Dendritic cell treated with granulocyte-macrophage colony-stimulating factor and Interleukin-4, amounts not matched to agents 40 ng/mL and 50 ng/mL, for 4 days (primary cell): ENCODE measurements around the gene SELENOT.
A peak's percentile ranks its signal among the peaks of the same experiment; 100 is the strongest.
"Not testable (repeated sequence)": the region's sequence is repeated elsewhere in the genome, so short reads cannot be mapped to it uniquely, and the experiment has no call there.

Experiments used
- H3K27ac Mint-ChIP-seq: one replicate; pipeline ENCODE4 v1.8.0; 2022; ENCODE audit warnings: mild to moderate bottlenecking, mixed read lengths
- H3K27me3 Mint-ChIP-seq: one replicate; pipeline ENCODE4 v1.8.0; 2022; ENCODE audit warnings: mild to moderate bottlenecking, mixed read lengths
- H3K36me3 Mint-ChIP-seq: one replicate; pipeline ENCODE4 v1.8.0; 2022; ENCODE audit warnings: low read depth, mixed read lengths
- H3K4me1 Mint-ChIP-seq: one replicate; pipeline ENCODE4 v1.8.0; 2022; ENCODE audit warnings: low read depth, mixed read lengths
- H3K4me3 Mint-ChIP-seq: one replicate; pipeline ENCODE4 v1.8.0; 2022; ENCODE audit warnings: mild to moderate bottlenecking, moderate library complexity, mixed read lengths
- H3K9me3 Mint-ChIP-seq: one replicate; pipeline ENCODE4 v1.8.0; 2022; ENCODE audit warnings: mixed read lengths
- intact Hi-C: fragments of 100-400 bp; cut with micrococcal nuclease; formaldehyde crosslinking; loops from one replicate; pipeline ENCODE4 v1.15.0; 2022

Gene SELENOT

GRCh38 chr3:150599611-150600297 is 3.4 kb upstream of the SELENOT start:
- H3K27ac Mint-ChIP-seq, result peak overlapping the region; percentile 95
- H3K4me1 Mint-ChIP-seq, result peaks cover 62% of the 10 kb centered on the region

GRCh38 chr3:150600647-150601530 is 2.2 kb upstream of the SELENOT start:
- intact Hi-C loops, H3K4me3 Mint-ChIP-seq, H3K9me3 Mint-ChIP-seq, H3K27me3 Mint-ChIP-seq: not testable (repeated sequence)
- peaks cover 58% of the 10 kb centered on the region for H3K4me1 Mint-ChIP-seq
- peak overlapping the region; percentile 95 for H3K27ac Mint-ChIP-seq
- H3K36me3 Mint-ChIP-seq, result peaks cover 23% of the 10 kb centered on the region

More at GRCh38 chr3:150599611-150600297, 3.4 kb upstream of the SELENOT start:
- Mint-ChIP-seq H3K27me3 (no peaks in the 10 kb centered on the region), H3K4me3 (peak overlapping the region; percentile 39), H3K36me3 (peaks cover 21% of the 10 kb centered on the region), H3K9me3 (no peaks in the 10 kb centered on the region)
- intact Hi-C loops, result no loop called here

- Mint-ChIP-seq H3K4me3 (peak overlapping the region; percentile 90), H3K36me3 (peaks cover 31% of the 10 kb centered on the region), H3K27me3 (no peaks in the 10 kb centered on the region), H3K4me1 (peaks cover 66% of the 10 kb centered on the region), H3K27ac (peak overlapping the region; percentile 95), H3K9me3 (no peaks in the 10 kb centered on the region)
- intact Hi-C loops, result no loop called here
Observed at GRCh38 chr3:150602426-150603152, 532 bp upstream of the SELENOT start.

DNA sequence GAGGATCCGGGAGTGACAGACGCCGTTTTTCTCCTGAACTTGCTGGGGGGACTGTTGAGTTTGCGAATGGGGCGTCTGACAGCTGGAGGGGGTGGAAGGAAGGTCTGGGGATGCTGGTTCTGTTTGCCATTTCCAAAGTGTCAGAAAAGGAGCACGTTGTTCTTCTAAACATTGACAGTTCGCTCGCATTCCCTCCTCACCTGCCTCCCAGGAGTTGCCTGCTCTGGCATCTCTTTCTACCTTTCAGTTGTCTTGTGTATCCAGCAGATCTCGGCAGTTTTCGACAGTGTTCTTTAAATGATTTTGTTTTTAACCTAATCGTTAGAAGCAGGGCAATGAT is 829 bp downstream of the SELENOT start:
- Mint-ChIP-seq H3K4me1 (peaks cover 67% of the 10 kb centered on the region), H3K9me3 (no peaks in the 10 kb centered on the region), H3K36me3 (peaks cover 43% of the 10 kb centered on the region), H3K27me3 (no peaks in the 10 kb centered on the region), H3K27ac (peak overlapping the region; percentile 95), H3K4me3 (peak overlapping the region; percentile 90)
- intact Hi-C loops, result no loop called here

DNA sequence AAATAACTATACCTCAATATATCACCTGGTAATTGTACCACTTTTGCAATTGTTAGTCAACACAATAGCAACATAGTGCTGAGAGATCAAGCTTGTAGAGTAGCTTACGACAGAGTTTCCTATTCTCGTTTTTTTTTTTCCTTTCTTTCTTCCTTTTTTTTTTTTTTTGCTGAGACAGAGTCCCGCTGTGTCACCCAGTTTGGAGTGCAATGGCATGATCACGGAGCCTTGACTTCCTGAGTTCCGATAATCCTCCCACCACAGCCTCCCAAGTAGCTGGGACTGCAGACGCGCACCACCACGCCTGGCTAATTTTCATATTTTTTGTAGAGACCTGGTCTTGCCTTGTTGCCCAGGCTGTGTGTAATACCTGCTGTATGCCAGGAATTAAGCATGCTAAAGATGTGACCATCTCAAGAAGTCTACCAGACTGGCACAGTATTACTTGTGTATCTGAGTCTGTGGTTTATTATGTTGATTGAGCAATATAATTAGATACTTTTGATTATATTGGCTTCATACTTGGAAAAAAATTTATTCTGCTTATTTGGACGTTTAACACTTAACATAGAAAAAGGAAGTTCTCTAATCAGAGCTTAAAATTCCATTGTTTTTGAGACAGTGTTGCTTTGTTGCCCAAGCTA is 3.0 kb downstream of the SELENOT start:
- Mint-ChIP-seq H3K27me3 (no peaks in the 10 kb centered on the region), H3K27ac (peak overlapping the region; percentile 80), H3K4me1 (peaks cover 69% of the 10 kb centered on the region), H3K9me3 (no peaks in the 10 kb centered on the region), H3K36me3 (peaks cover 49% of the 10 kb centered on the region), H3K4me3 (peak overlapping the region; percentile 68)
- intact Hi-C loops, result loop anchor here (1.0 to 5.0 kb wide), 2 partner anchors 60 to 156 kb away; partner anchors contain the start of genes EIF2A, SERP1 and SIAH2

DNA sequence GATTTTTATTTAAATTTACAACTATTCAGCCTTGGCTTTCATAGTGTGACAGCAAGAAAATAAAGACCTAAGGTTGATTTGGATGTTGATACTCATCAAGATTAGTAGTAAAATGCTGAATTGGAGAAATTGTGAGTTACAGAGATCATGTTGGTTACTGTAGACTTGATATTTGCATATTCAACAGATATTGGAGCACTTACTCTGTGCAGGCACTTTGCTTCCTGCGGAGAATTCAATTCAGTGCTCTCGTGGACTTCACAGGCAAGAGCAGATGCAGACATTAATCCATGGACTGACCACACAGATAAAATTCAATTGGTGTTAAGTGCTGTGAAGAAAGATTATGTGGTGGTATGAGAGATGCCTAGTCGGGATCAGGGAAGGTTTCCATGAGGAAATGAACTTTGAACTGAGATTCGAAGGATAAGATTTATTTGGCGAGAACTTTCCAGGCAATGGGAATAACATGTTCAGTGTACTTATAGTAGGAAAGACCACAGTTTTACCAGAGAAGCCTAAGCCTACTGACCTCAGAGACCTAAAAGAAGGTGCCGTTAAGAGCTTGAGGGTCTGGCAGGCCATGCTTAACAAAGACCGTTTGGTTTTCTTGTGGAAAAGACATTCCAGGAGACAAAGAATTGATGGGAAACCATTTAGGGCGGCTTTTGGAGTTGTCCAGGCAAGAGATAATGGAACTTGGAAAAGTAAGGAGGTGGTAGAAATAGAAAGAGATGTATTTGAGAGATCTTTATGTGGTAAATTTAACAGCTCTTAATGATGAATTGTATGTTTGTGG is 4.3 kb downstream of the SELENOT start:
- Mint-ChIP-seq H3K9me3 (no peaks in the 10 kb centered on the region), H3K27ac (peak overlapping the region; percentile 80), H3K4me3 (no peak overlapping the region), H3K4me1 (peaks cover 63% of the 10 kb centered on the region), H3K36me3 (peaks cover 62% of the 10 kb centered on the region), H3K27me3 (no peaks in the 10 kb centered on the region)
- intact Hi-C loops, result loop anchor here (5.0 kb wide), 1 partner anchor 155 kb away; the partner anchor contains the start of gene SIAH2

DNA sequence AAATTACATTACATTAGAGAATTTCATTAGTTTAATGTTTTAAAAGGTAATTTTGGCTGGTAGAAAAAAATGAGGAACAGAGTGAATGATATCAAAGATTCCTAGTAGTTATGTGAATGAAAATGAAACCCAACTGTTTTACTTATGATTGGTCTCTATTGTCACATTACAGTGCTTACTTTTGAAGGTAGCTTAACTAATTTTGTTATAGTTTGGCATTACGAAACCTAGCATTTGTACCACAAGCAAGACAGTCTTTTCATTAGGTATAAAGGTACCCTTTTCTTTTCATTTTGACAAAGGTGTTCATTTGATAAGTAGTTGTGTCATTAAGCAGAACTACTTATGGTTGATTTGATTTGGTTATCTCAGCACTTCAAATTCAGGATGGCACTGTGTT is 6.9 kb downstream of the SELENOT start:
- Mint-ChIP-seq H3K27ac (peak overlapping the region; percentile 44), H3K9me3 (no peaks in the 10 kb centered on the region), H3K27me3 (no peaks in the 10 kb centered on the region), H3K36me3 (peaks cover 71% of the 10 kb centered on the region), H3K4me1 (peaks cover 73% of the 10 kb centered on the region), H3K4me3 (no peak overlapping the region)
- intact Hi-C loops, result loop anchor here (5.0 kb wide), 1 partner anchor 152 kb away; the partner anchor contains the start of gene SIAH2

GRCh38 chr3:150610785-150611184 is 7.7 kb downstream of the SELENOT start:
- H3K27me3 Mint-ChIP-seq, result no peaks in the 10 kb centered on the region
- intact Hi-C loops, result no loop called here
- H3K36me3 Mint-ChIP-seq, result peaks cover 75% of the 10 kb centered on the region
- peaks cover 70% of the 10 kb centered on the region for H3K4me1 Mint-ChIP-seq
- H3K27ac Mint-ChIP-seq, result peak overlapping the region; percentile 44
- no peak overlapping the region for H3K4me3 Mint-ChIP-seq
- H3K9me3 Mint-ChIP-seq, result no peaks in the 10 kb centered on the region

GRCh38 chr3:150611666-150612065 is 8.5 kb downstream of the SELENOT start:
- Mint-ChIP-seq H3K36me3 (peaks cover 66% of the 10 kb centered on the region), H3K27me3 (no peaks in the 10 kb centered on the region), H3K27ac (no peak overlapping the region), H3K4me1 (peaks cover 63% of the 10 kb centered on the region), H3K4me3 (no peak overlapping the region), H3K9me3 (no peaks in the 10 kb centered on the region)
- intact Hi-C loops, result no loop called here

DNA sequence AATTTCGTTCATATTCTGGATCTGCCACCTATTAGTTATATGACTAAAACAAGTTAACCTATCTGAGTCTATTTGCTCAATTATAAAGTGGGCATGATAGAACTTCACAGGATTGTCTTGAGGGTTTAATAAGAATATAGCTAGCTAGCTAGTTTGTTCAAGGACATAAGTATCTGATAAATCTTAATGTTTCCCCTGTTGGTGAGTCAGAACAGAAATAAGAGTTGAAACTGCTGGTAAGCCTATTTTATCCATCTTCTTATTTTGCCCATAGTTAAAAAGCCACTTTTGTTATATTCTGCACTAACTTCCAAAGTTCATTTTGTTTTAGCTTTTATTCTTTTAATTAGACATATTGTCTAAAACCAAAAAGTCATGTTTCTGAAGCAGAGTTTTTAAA is 9.4 kb downstream of the SELENOT start:
- intact Hi-C loops, result no loop called here
- Mint-ChIP-seq H3K27ac (no peak overlapping the region), H3K4me1 (peaks cover 58% of the 10 kb centered on the region), H3K27me3 (no peaks in the 10 kb centered on the region), H3K36me3 (peaks cover 62% of the 10 kb centered on the region), H3K4me3 (no peak overlapping the region), H3K9me3 (no peaks in the 10 kb centered on the region)

- H3K4me1 Mint-ChIP-seq, result peaks cover 57% of the 10 kb centered on the region
- intact Hi-C loops, result no loop called here
- peaks cover 62% of the 10 kb centered on the region for H3K36me3 Mint-ChIP-seq
- no peak overlapping the region for H3K4me3 Mint-ChIP-seq
- no peak overlapping the region for H3K27ac Mint-ChIP-seq
- no peaks in the 10 kb centered on the region for H3K9me3 Mint-ChIP-seq
- H3K27me3 Mint-ChIP-seq, result no peaks in the 10 kb centered on the region
Observed at GRCh38 chr3:150613034-150613433, 9.9 kb downstream of the SELENOT start.

- Mint-ChIP-seq H3K27me3 (no peaks in the 10 kb centered on the region), H3K27ac (no peak overlapping the region), H3K4me1 (peaks cover 51% of the 10 kb centered on the region), H3K9me3 (no peaks in the 10 kb centered on the region), H3K36me3 (peaks cover 64% of the 10 kb centered on the region), H3K4me3 (no peak overlapping the region)
- intact Hi-C loops, result no loop called here
Observed at GRCh38 chr3:150613709-150614480, 10.8 kb downstream of the SELENOT start.
